Keratinocyte (primary cell): ENCODE measurements around the gene SMYD2.

Experiments
- EZH2 ChIP-seq: IDR thresholded peaks from one replicate; pipeline ENCODE4 v1.6.1; 2012; ENCODE audit warnings: inconsistent platforms, mild to moderate bottlenecking, low read length, moderate library complexity
- TF ChIP-seq, protein P1 (sequence below), 3 experiments: IDR thresholded peaks in 1 of 3; conservative IDR thresholded peaks in 1 of 3; optimal IDR thresholded peaks in 1 of 3; 2 replicates in 2 of 3; 3 replicates in 1 of 3; pipeline versions ENCODE3 to v1.5.1; 2011; ENCODE audit warnings: low read length in 3 of 3, mild to moderate bottlenecking in 3 of 3, moderate library complexity in 2 of 3, control low read depth in 1 of 3, inconsistent platforms in 1 of 3; ENCODE audit not compliant: insufficient read depth in 2 of 3; ENCODE audit errors: extremely low read depth in 1 of 3

DNA sequence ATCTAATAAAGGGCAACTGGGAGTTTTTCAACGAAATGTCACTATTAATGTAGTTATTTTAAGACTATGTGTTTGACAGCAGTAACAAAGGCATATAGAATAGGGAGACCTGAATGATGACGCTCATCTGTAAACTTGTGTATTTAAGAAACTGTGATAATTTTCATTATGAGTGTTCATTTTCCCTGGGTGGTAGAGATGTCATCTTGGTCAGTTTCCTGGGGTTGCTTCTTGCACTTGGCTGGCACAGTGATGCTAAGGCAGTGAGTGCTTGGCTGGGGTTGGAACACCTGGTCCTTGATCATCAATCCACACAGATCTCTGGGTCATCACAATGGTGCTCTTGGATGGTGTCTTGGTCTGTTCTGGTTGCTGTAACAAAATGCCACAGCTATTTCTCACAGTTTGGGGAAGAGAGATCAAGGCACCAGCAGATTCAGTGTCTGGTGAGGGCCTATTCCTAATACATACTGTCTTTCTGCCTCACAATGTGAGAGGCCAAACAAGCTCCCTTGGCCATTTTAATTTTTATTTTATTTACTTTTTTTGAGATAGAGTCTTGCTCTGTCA, 7.9 kb upstream of the SMYD2 start:
- TF ChIP-seq, protein P1, sequence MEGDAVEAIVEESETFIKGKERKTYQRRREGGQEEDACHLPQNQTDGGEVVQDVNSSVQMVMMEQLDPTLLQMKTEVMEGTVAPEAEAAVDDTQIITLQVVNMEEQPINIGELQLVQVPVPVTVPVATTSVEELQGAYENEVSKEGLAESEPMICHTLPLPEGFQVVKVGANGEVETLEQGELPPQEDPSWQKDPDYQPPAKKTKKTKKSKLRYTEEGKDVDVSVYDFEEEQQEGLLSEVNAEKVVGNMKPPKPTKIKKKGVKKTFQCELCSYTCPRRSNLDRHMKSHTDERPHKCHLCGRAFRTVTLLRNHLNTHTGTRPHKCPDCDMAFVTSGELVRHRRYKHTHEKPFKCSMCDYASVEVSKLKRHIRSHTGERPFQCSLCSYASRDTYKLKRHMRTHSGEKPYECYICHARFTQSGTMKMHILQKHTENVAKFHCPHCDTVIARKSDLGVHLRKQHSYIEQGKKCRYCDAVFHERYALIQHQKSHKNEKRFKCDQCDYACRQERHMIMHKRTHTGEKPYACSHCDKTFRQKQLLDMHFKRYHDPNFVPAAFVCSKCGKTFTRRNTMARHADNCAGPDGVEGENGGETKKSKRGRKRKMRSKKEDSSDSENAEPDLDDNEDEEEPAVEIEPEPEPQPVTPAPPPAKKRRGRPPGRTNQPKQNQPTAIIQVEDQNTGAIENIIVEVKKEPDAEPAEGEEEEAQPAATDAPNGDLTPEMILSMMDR (optimal IDR thresholded peaks at IDR 0.05 in 1 of 3, IDR thresholded peaks at IDR 0.05 in 1 of 3, conservative IDR thresholded peaks at IDR 0.05 in 1 of 3; ENCODE audit: extremely low read depth in 1 of 3, insufficient read depth in 2 of 3, low read length in 3 of 3) = no peak
- no peak for TF ChIP-seq EZH2
